Testis (tissue), 2 donors: ENCODE results near the gene PRTFDC1.

Experiments
- POLR2A ChIP-seq: fragments of 450-650 bp; IDR thresholded peaks from one replicate; pipeline ENCODE4 v1.6.1; 2017; ENCODE audit warnings: antibody characterized with exemption, mild to moderate bottlenecking, moderate library complexity
- TF ChIP-seq, protein P1 (sequence below), 3 experiments: fragments of 450-650 bp in 2 of 3; fragments of 200-600 bp in 1 of 3; sonication (generic) in 1 of 3; IDR thresholded peaks; one replicate each; pipeline ENCODE4 v1.5.1; 2016 to 2019; ENCODE audit warnings: antibody characterized with exemption in 3 of 3, mild to moderate bottlenecking in 2 of 3, moderate library complexity in 1 of 3

DNA sequence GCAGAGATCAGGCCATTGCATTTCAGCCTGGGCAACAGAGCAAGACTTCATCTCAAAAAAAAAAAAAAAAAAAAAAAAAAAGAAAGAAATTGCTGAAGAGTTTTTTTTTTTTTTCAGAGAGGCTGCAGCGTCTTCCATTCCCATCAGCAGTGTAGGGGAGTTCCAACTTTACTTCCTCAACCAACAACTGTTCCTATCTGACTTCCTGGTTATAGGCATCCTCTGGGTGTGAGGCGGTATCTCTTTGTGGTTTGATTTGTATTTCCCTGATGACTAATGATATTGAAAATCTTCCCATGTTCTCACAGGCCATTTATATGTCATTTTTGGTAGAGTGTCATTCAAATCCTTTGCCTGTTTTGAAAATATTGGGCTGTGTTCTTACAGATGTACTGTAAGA, 40.2 kb downstream of the PRTFDC1 start:
- TF ChIP-seq, protein P1, sequence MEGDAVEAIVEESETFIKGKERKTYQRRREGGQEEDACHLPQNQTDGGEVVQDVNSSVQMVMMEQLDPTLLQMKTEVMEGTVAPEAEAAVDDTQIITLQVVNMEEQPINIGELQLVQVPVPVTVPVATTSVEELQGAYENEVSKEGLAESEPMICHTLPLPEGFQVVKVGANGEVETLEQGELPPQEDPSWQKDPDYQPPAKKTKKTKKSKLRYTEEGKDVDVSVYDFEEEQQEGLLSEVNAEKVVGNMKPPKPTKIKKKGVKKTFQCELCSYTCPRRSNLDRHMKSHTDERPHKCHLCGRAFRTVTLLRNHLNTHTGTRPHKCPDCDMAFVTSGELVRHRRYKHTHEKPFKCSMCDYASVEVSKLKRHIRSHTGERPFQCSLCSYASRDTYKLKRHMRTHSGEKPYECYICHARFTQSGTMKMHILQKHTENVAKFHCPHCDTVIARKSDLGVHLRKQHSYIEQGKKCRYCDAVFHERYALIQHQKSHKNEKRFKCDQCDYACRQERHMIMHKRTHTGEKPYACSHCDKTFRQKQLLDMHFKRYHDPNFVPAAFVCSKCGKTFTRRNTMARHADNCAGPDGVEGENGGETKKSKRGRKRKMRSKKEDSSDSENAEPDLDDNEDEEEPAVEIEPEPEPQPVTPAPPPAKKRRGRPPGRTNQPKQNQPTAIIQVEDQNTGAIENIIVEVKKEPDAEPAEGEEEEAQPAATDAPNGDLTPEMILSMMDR (IDR thresholded peaks at IDR 0.05): no peak
- TF ChIP-seq POLR2A: no peak
